Esophagus muscularis mucosa (tissue), 4 donors: ENCODE results near the gene SPDYE5. TPM values are rescaled to one million over a fixed set of nuclear protein-coding genes. Genes with fewer than 3 reads are reported as not detected.
"Not testable (repeated sequence)": the region's sequence is repeated elsewhere in the genome, so short reads cannot be mapped to it uniquely, and the experiment has no call there.

ENCODE experiments used
- DNase-seq: peaks from one replicate; pipeline ENCODE4 v3.0.0-alpha.2; 2017; ENCODE audit errors: extremely low spot score
- H3K27ac ChIP-seq, 4 donors: fragments of 200-600 bp; sonication (generic); replicated peaks in 1 of 4; 1 replicate in 3 of 4; 2 replicates in 1 of 4; pipeline ENCODE4 v1.5.1; 2016 to 2019; ENCODE audit warnings: mild to moderate bottlenecking in 1 of 4
- H3K27me3 ChIP-seq, 4 donors: fragments of 200-600 bp; sonication (generic); one replicate each; pipeline versions ENCODE4 v1.5.1 to v1.6.0; 2016 to 2019
- H3K36me3 ChIP-seq, 4 donors: fragments of 200-600 bp; sonication (generic); one replicate each; pipeline ENCODE4 v1.5.1; 2016 to 2019
- H3K4me1 ChIP-seq, 4 donors: fragments of 200-600 bp; sonication (generic); one replicate each; pipeline ENCODE4 v1.5.1; 2016 to 2019
- H3K4me3 ChIP-seq, 4 donors: fragments of 200-600 bp; sonication (generic); 1 replicate in 2 of 4; 2 replicates in 2 of 4; pipeline ENCODE4 v1.5.1; 2016 to 2019; ENCODE audit warnings: mild to moderate bottlenecking in 4 of 4, moderate library complexity in 1 of 4
- H3K9me3 ChIP-seq, 4 donors: fragments of 200-600 bp; sonication (generic); 1 replicate in 3 of 4; 2 replicates in 1 of 4; pipeline ENCODE4 v1.5.1; 2016 to 2019
- POLR2AphosphoS5 ChIP-seq, 2 donors: sonication (generic); formaldehyde crosslinking; IDR thresholded peaks; one replicate each; pipeline ENCODE4 v1.6.1; 2017; ENCODE audit warnings: antibody characterized with exemption in 2 of 2
- WGBS: methylation state at CpG from one replicate; pipeline ENCODE4 v1.1.5; 2018; 5-methylcytosine and 5-hydroxymethylcytosine counted together
- intact Hi-C: fragments of 100-400 bp; cut with DNase I; formaldehyde crosslinking; loops from one replicate; pipeline ENCODE4 v1.15.1; 2023
- total RNA-seq, 4 donors: library from RNA; depleted of rRNA; stranded (reverse); fragments of >200 nt; gene quantifications; one replicate each; pipeline versions ENCODE4 v1.1.0 to v1.2.1, GENCODE V29; 2016
- TF ChIP-seq, protein P1 (sequence below), 3 experiments: fragments of 200-600 bp in 2 of 3; fragments of 450-650 bp in 1 of 3; sonication (generic) in 2 of 3; IDR thresholded peaks; one replicate each; pipeline ENCODE4 v1.5.1; 2017 to 2019; ENCODE audit warnings: antibody characterized with exemption in 3 of 3, mild to moderate bottlenecking in 2 of 3, moderate library complexity in 1 of 3

Gene SPDYE5, protein sequence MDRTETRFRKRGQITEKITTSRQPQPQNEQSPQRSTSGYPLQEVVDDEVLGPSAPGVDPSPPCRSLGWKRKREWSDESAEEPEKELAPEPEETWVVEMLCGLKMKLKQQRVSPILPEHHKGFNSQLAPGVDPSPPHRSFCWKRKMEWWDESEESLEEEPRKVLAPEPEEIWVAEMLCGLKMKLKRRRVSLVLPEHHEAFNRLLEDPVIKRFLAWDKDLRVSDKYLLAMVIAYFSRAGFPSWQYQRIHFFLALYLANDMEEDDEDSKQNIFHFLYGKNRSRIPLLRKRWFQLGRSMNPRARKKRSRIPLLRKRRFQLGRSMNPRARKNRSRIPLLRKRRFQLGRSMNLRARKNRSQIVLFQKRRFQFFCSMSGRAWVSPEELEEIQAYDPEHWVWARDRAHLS
- not detected for total RNA-seq

DNA sequence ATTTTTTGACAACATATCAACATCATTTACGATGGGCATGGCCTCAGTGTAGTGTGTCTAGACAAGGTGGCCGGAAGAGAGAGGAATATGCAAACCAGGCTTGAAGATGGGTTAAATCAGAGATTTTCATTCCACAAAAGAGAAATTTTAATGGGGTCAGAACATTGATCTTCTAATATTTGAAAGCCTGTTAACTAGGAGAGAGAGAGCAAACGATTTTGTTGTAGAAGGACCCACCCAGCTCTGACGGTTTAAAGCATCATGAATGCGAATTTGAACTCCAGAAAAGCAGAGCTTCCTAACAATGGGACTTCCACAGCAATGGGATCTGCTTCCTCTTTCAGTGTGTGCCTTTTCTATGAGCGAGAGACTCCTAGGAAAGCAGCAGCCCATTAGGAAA lies at the start of gene SPDYE5:
Gene SPDYE5, plus strand, starts transcription at position 301 of the 400 bp plus-strand sequence. CDS start 1,728 bp downstream, outside the sequence.
- intact Hi-C loops, H3K27ac ChIP-seq, DNase-seq, H3K4me1 ChIP-seq, H3K36me3 ChIP-seq, H3K9me3 ChIP-seq, H3K4me3 ChIP-seq, H3K27me3 ChIP-seq: not testable (repeated sequence)
- 82% methylated on average over 4 of the region's 6 CpGs for WGBS

DNA sequence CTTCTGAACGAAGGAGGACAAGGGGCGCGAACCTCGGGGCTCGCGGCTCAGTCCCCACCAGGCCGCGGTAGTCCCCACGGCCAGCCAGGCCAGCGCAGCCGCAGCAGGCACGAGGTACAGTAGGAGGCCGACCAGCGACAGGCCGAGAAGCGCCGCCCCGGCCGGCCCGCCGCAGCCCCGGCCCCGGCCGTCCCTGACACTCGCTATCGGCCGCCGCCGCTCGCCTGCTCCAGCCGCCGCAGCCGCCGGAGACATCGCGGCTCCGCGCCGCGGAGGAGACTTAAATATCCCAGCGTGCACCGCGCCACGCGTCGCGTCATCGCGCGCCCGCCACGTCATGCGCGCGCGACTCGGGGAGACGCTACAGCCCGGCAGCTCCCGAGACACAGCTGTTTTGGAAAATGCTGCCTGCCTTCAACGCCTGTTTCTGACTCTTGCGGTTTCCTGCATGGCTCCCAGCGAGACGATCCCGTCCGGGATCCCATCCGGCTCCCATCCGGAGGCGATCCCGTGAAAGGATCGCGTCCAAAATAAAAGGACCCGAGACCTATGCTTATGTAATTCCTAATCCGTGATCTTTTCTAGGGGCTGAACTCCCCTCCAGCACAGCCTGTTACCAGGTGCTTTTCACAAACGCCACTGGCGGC lies 49.5 kb upstream of the SPDYE5 start:
- peak overlapping the region; percentile 57 to 69 (median 66) for H3K4me3 ChIP-seq
- DNase-seq, H3K9me3 ChIP-seq, H3K27me3 ChIP-seq, intact Hi-C loops: not testable (repeated sequence)
- TF ChIP-seq, protein P1, sequence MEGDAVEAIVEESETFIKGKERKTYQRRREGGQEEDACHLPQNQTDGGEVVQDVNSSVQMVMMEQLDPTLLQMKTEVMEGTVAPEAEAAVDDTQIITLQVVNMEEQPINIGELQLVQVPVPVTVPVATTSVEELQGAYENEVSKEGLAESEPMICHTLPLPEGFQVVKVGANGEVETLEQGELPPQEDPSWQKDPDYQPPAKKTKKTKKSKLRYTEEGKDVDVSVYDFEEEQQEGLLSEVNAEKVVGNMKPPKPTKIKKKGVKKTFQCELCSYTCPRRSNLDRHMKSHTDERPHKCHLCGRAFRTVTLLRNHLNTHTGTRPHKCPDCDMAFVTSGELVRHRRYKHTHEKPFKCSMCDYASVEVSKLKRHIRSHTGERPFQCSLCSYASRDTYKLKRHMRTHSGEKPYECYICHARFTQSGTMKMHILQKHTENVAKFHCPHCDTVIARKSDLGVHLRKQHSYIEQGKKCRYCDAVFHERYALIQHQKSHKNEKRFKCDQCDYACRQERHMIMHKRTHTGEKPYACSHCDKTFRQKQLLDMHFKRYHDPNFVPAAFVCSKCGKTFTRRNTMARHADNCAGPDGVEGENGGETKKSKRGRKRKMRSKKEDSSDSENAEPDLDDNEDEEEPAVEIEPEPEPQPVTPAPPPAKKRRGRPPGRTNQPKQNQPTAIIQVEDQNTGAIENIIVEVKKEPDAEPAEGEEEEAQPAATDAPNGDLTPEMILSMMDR (IDR thresholded peaks at IDR 0.05): peak in 1 of 3 experiments; percentile 13
- TF ChIP-seq POLR2AphosphoS5 (IDR thresholded peaks at IDR 0.05): peak in 1 of 2 donors; percentile 48
- H3K4me1 ChIP-seq: peaks cover 0 to 15% (median 10%) of the 10 kb centered on the region in 4 donors
- H3K36me3 ChIP-seq: peaks cover 23 to 37% (median 32%) of the 10 kb centered on the region in 4 donors
- peak overlapping the region; percentile 81 to 89 (median 84) for H3K27ac ChIP-seq
- WGBS: no CpG with 5 or more reads among the region's 76 CpGs

DNA sequence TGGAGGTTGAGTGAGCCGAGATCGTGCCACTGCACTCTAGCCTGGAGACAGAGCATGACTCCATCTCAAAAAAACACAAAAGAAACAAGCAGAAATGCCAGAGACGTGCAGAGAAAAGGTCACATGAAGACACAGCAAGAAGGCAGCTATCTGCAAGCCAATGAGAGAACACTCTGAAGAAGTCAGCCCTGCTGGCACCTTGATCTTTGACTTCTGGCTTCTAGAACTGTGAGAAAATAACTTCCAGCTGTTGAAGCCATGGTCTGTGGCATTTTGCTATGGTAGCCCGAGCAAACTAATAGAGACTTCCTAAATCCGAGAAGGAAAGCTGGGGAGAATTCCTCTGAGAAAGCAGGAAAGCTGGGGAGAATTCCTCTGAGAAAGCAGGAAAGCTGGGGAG lies 42.2 kb upstream of the SPDYE5 start:
- intact Hi-C loops, H3K27ac ChIP-seq, H3K4me3 ChIP-seq, DNase-seq, H3K27me3 ChIP-seq, H3K4me1 ChIP-seq, H3K9me3 ChIP-seq, H3K36me3 ChIP-seq: not testable (repeated sequence)
- WGBS: 36% methylated on average over 2 of the region's 5 CpGs

DNA sequence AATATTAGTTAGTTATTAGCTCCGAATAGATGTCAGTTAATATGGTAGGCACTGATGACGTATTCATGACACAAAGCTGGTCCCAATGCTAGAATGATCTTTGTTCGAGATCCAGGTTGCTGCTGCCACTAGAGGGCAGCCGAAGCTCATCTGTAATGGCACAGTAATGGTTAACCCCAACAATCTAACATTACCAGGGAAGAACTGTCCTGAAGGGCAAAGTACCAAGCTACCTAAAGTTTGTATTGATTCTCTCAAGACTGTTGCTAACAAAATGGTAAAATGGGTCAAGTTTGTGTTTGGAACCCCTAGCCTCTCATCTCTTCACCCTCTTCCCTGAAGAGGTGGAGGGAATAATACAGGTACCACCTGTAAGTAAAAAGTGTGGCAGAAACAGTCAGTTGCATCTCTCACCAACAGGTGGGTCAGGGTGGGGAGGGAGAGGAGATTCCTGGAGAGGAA lies 39.6 kb upstream of the SPDYE5 start:
- TF ChIP-seq, protein P1 (IDR thresholded peaks at IDR 0.05): peak in 1 of 3 experiments; percentile 40
- H3K9me3 ChIP-seq, H3K27ac ChIP-seq, H3K4me1 ChIP-seq, H3K27me3 ChIP-seq, H3K36me3 ChIP-seq, DNase-seq, H3K4me3 ChIP-seq, intact Hi-C loops: not testable (repeated sequence)
- WGBS: 7% methylated on average over 3 of the region's 4 CpGs

DNA sequence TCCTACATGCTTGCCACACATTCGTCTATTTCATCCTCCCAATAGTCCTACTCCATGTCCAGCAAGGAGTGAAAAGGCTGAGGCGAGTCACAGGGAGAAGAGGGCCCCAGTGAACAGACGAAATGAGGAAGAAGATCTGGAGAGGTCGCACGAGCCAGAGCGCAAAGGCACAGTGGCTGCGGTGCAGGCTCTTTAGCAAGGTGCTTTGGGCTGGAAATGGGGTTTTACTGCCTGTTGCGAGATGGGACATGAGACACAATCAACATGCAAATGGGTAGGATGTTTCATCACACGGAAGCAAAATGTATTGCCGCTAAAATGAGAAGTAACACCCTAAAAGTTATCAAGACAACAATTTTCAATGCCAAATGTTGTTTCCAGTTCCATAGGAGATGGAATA lies 35.7 kb upstream of the SPDYE5 start:
- H3K4me1 ChIP-seq, H3K9me3 ChIP-seq, H3K27me3 ChIP-seq, H3K36me3 ChIP-seq, intact Hi-C loops, H3K27ac ChIP-seq, H3K4me3 ChIP-seq, DNase-seq: not testable (repeated sequence)
- 87% methylated on average over 9 of the region's 10 CpGs for WGBS

DNA sequence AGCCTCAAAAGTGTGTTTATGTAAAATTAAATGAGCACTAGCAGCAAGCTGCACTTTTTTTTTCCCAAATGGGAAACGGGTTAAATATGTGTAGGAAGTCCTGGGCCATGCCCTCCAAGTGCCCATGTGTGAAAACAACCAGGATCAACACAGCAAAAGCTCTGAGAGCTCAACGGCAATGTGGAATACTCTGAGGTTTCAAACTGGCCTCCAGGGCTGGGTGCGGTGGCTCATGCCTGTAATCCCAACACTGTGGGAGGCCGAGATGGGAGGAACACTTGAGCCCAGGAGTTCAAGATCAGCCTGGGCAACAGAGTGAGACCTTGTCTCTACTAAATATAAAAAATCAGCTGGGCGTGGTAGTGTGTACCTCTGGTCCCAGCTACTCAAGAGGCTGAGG lies 34.1 kb upstream of the SPDYE5 start:
- 33% methylated on average over 1 of the region's 5 CpGs for WGBS
- H3K27ac ChIP-seq, H3K9me3 ChIP-seq, H3K27me3 ChIP-seq, H3K4me1 ChIP-seq, H3K4me3 ChIP-seq, DNase-seq, intact Hi-C loops: not testable (repeated sequence)
- H3K36me3 ChIP-seq: peaks cover 0 to 13% (median under 1%) of the 10 kb centered on the region in 4 donors

DNA sequence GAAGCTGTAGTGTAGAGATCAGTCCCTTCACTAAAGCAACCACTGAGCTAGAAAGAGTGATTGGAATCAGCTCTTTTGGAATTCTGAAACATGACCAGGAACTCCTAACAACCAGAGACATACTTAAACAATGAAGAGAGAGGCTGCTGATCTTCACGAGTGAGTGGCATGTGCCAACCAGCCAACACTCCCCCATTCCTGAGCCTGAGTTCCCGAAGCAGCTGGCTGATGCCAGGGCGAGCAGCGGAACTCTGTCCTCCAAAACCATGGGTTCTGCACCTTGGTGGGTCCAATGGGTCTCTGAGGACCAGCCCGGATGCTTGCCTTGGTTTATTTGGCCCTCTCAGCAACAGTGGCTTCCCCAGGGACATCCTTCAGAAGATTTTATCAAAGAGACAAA lies 31.6 kb upstream of the SPDYE5 start:
- peaks cover 0 to 12% (median 9%) of the 10 kb centered on the region in 4 donors for H3K36me3 ChIP-seq
- H3K4me3 ChIP-seq, H3K9me3 ChIP-seq, H3K27me3 ChIP-seq, DNase-seq, intact Hi-C loops, H3K27ac ChIP-seq, H3K4me1 ChIP-seq: not testable (repeated sequence)
- no CpG with 5 or more reads among the region's 5 CpGs for WGBS

DNA sequence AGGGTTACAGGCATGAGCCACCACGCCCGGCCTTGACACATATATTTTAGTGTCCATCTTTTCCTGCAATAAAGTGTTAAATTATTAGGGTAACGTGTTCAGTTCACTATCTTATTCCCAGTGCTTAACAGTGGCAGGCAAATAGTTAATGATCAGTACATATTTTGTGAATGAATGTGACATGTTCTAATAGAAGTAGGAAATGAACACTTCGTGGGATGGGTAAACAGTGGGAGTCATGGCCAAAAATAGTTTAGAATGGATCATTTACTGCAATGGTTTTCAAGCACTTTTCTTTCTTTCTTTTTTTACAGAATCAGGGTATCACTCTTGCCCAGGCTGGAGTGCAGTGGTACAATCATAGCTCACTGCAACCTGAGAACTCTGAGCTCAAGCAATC lies 22.0 kb upstream of the SPDYE5 start:
- H3K4me3 ChIP-seq, H3K9me3 ChIP-seq, intact Hi-C loops, H3K27me3 ChIP-seq, H3K4me1 ChIP-seq, DNase-seq, H3K27ac ChIP-seq: not testable (repeated sequence)
- 90% methylated on average over 3 of the region's 4 CpGs for WGBS
- peaks cover 16 to 62% (median 39%) of the 10 kb centered on the region in 4 donors for H3K36me3 ChIP-seq

DNA sequence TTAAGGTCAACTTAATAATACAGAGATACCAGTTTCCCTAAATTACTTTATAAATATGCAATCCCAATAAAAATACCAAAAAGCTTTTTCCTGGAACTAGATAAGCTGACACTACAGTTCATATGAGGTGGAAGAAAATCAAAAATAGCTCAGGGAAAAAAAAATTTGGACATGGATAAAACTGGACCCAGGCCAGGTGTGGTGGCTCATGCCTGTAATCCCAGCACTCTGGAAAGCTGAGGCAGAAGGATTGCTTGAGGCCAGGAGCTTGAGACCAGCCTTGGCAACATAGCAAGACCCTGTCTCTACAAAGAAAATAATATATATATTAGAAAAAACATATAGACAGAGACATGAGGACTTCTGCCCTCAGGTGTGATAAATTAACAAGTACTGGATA lies 14.7 kb upstream of the SPDYE5 start:
- intact Hi-C loops, DNase-seq, H3K9me3 ChIP-seq, H3K4me1 ChIP-seq, H3K4me3 ChIP-seq, H3K27me3 ChIP-seq: not testable (repeated sequence)
- peak overlapping the region in 1 of 4 donors; percentile 30 for H3K27ac ChIP-seq
- peaks cover 4 to 29% (median 26%) of the 10 kb centered on the region in 4 donors for H3K36me3 ChIP-seq

DNA sequence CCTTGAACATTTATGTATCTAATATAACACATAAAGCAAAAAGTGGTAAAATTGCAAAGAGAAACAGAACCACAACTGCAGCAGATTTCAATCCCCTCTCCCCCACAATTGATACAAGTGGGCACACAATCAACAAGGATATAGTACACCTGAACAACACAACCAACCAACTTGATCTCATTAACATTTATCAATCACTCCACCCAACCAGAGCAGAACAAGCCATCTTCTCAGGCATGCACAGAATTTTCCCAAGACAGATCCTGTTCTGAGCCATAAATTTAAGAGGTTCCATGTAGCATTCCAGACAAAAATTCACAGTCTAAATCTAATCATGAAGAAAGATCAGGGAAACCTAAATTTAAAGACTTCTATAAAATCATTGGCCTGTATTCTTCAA lies 11.8 kb upstream of the SPDYE5 start:
- H3K27me3 ChIP-seq, DNase-seq, intact Hi-C loops, H3K27ac ChIP-seq, H3K4me1 ChIP-seq, H3K36me3 ChIP-seq, H3K9me3 ChIP-seq, H3K4me3 ChIP-seq: not testable (repeated sequence)
